Stimulated activated CD4-positive, alpha-beta T cell treated with anti-CD3 and anti-CD28 coated beads, Interleukin-12 subunit alpha, Interleukin-12 subunit beta, amount 100 ng/mL, for 4 hours (primary cell): Measurements from ENCODE around the gene ZBTB46.
A peak's percentile ranks its signal among the peaks of the same experiment; 100 is the strongest.

ENCODE experiments used
- DNase-seq: peaks from one replicate; pipeline ENCODE4 v3.0.0-alpha.2; 2020

ZBTB46 gene

GRCh38 chr20:63744158-63744557, 86.9 kb downstream of the ZBTB46 start:
- DNase-seq: no peak

- no peak for DNase-seq
These were observed 87.7 kb downstream of the ZBTB46 start for GRCh38 chr20:63743210-63743970.

GRCh38 chr20:63742381-63743024, 88.6 kb downstream of the ZBTB46 start:
- DNase-seq: no peak

- DNase-seq: no peak
These were observed 89.2 kb downstream of the ZBTB46 start for GRCh38 chr20:63741676-63742380.

- no peak for DNase-seq
These were observed 89.7 kb downstream of the ZBTB46 start for GRCh38 chr20:63741354-63741675.

GRCh38 chr20:63740627-63741353, 90.3 kb downstream of the ZBTB46 start:
- no peak for DNase-seq

GRCh38 chr20:63740070-63740626, 90.9 kb downstream of the ZBTB46 start:
- DNase-seq: no peak

- peak; percentile 67 for DNase-seq
These were observed 91.7 kb downstream of the ZBTB46 start, which contains the start of gene SLC2A4RG for GRCh38 chr20:63739130-63740069. TSS of gene SLC2A4RG (plus strand) at chr20:63739776. CDS start at chr20:63739913, 137 bp downstream.

GRCh38 chr20:63738687-63739129, 92.4 kb downstream of the ZBTB46 start:
- no peak for DNase-seq

GRCh38 chr20:63737945-63738686, 92.9 kb downstream of the ZBTB46 start:
- no peak for DNase-seq

- no peak for DNase-seq
These were observed 93.4 kb downstream of the ZBTB46 start for GRCh38 chr20:63737695-63737944.

- DNase-seq: no peak
These were observed 94.0 kb downstream of the ZBTB46 start for GRCh38 chr20:63736893-63737694.

- peak; percentile 52 for DNase-seq
These were observed 95.0 kb downstream of the ZBTB46 start, which contains the start of gene LIME1 for GRCh38 chr20:63735859-63736718. TSS of gene LIME1 (plus strand) at chr20:63736664. CDS start at chr20:63737550, 886 bp downstream.

GRCh38 chr20:63734946-63735858, 95.9 kb downstream of the ZBTB46 start:
- DNase-seq: no peak

GRCh38 chr20:63734111-63734945, 96.7 kb downstream of the ZBTB46 start:
- DNase-seq: no peak

GRCh38 chr20:63733579-63734081, 97.4 kb downstream of the ZBTB46 start:
- DNase-seq: no peak

- DNase-seq: no peak
These were observed 97.9 kb downstream of the ZBTB46 start for GRCh38 chr20:63733117-63733516.
